ENCODE measurements around the gene RUFY3.

GRCh38 chr4:70830054-70830453 is 108.3 kb downstream of the RUFY3 start:
- TF ChIP-seq CTCF (IDR thresholded peaks at IDR 0.05): no peak
- no peak for TF ChIP-seq POLR2A (IDR thresholded peaks at IDR 0.05)

Data from testis (tissue), 2 donors.